Keratinocyte (primary cell): ENCODE measurements around the gene SLC38A4. TPM values are rescaled to one million over a fixed set of nuclear protein-coding genes. Genes with fewer than 3 reads are reported as not detected.
A peak's percentile ranks its signal among the peaks of the same experiment; 100 is the strongest.

ENCODE experiments used
- DNase-seq: peaks from one replicate; pipeline ENCODE4 v3.0.0-alpha.2; 2011; ENCODE audit warnings: low read depth, missing footprints, low spot score
- FAIRE-seq: peaks from 2 replicates; lab custom pipeline; 2011; peaks lifted over from hg19 to GRCh38; lab: Jason Lieb, UNC
- H2AFZ ChIP-seq: 2 replicates; pipeline ENCODE4 v1.6.0; 2012; ENCODE audit warnings: low read length, control low read depth, inconsistent platforms; ENCODE audit not compliant: control insufficient read depth
- H3K27ac ChIP-seq: 2 replicates; pipeline ENCODE4 v1.5.1; 2011; ENCODE audit warnings: low read length; ENCODE audit not compliant: control insufficient read depth, insufficient read depth
- H3K27me3 ChIP-seq: 3 replicates; pipeline ENCODE4 v1.6.0; 2011; ENCODE audit warnings: low read length; ENCODE audit not compliant: control insufficient read depth, insufficient read depth; ENCODE audit errors: extremely low read depth
- H3K36me3 ChIP-seq, 2 experiments: 2 replicates in 1 of 2; 3 replicates in 1 of 2; pipeline ENCODE4 v1.5.1; 2011; ENCODE audit warnings: low read length in 2 of 2, mild to moderate bottlenecking in 1 of 2; ENCODE audit not compliant: control insufficient read depth in 2 of 2, insufficient read depth in 2 of 2; ENCODE audit errors: extremely low read depth in 1 of 2
- H3K4me1 ChIP-seq: 3 replicates; pipeline ENCODE4 v1.5.1; 2011; ENCODE audit warnings: low read length; ENCODE audit not compliant: control insufficient read depth, insufficient read depth; ENCODE audit errors: extremely low read depth
- H3K4me2 ChIP-seq: 3 replicates; pipeline ENCODE4 v1.6.0; 2011; ENCODE audit warnings: low read depth, low read length; ENCODE audit not compliant: control insufficient read depth, insufficient read depth; ENCODE audit errors: extremely low read depth
- H3K4me3 ChIP-seq, 3 experiments: fragments of 200-600 bp in 1 of 3; sonication (generic) in 1 of 3; 2 replicates in 2 of 3; 3 replicates in 1 of 3; pipeline ENCODE4 v1.5.1; 2011 to 2016; ENCODE audit warnings: low read length in 3 of 3, mild to moderate bottlenecking in 3 of 3, control low read depth in 2 of 3, inconsistent platforms in 1 of 3, low read depth in 1 of 3, mixed read lengths in 1 of 3, mixed run types in 1 of 3, moderate library complexity in 1 of 3; ENCODE audit not compliant: control insufficient read depth in 2 of 3, insufficient read depth in 2 of 3; ENCODE audit errors: extremely low read depth in 1 of 3
- H3K79me2 ChIP-seq: 2 replicates; pipeline ENCODE4 v1.6.0; 2012; ENCODE audit warnings: low read length; ENCODE audit not compliant: control insufficient read depth, insufficient read depth
- H3K9ac ChIP-seq: 3 replicates; pipeline ENCODE4 v1.6.0; 2011; ENCODE audit warnings: low read length; ENCODE audit not compliant: control insufficient read depth, insufficient read depth; ENCODE audit errors: extremely low read depth
- H3K9me1 ChIP-seq: 3 replicates; pipeline ENCODE4 v1.6.0; 2011; ENCODE audit warnings: low read length; ENCODE audit not compliant: control insufficient read depth, insufficient read depth; ENCODE audit errors: extremely low read depth
- H3K9me3 ChIP-seq: 2 replicates; pipeline ENCODE4 v1.5.1; 2012; ENCODE audit warnings: low read depth, low read length; ENCODE audit not compliant: control insufficient read depth
- H4K20me1 ChIP-seq: 3 replicates; pipeline ENCODE4 v1.6.0; 2011; ENCODE audit warnings: low read length; ENCODE audit not compliant: control insufficient read depth, insufficient read depth; ENCODE audit errors: extremely low read depth
- CTCF ChIP-seq, 3 experiments: IDR thresholded peaks in 1 of 3; conservative IDR thresholded peaks in 1 of 3; optimal IDR thresholded peaks in 1 of 3; 2 replicates in 2 of 3; 3 replicates in 1 of 3; pipeline versions ENCODE3 to v1.5.1; 2011; ENCODE audit warnings: low read length in 3 of 3, mild to moderate bottlenecking in 3 of 3, moderate library complexity in 2 of 3, control low read depth in 1 of 3, inconsistent platforms in 1 of 3; ENCODE audit not compliant: insufficient read depth in 2 of 3; ENCODE audit errors: extremely low read depth in 1 of 3
- EZH2 ChIP-seq: IDR thresholded peaks from one replicate; pipeline ENCODE4 v1.6.1; 2012; ENCODE audit warnings: inconsistent platforms, mild to moderate bottlenecking, low read length, moderate library complexity
- dilution Hi-C: fragments of 300-500 bp; cut with MboI; formaldehyde crosslinking; loops from one replicate; pipeline ENCODE4 v1.7.0; 2020; ENCODE audit warnings: low sequenced_read_pairs; ENCODE audit not compliant: extremely low pct_ligation_motif_present
- polyA plus RNA-seq, 5 experiments: library from polyadenylated mRNA; depleted of rRNA in 3 of 5; stranded (reverse) in 3 of 5; stranded (forward) in 1 of 5; unstranded in 1 of 5; fragments of >200 nt; gene quantifications; 1 replicate in 1 of 5; 2 replicates in 3 of 5; 3 replicates in 1 of 5; pipeline versions ENCODE4 v1.2.1 to v1.2.3, GENCODE V29; 2011 to 2012; ENCODE audit warnings: missing spikeins in 2 of 5, low read depth in 1 of 5, low replicate concordance in 1 of 5

SLC38A4 gene
- polyA plus RNA-seq, 1 donor (not counting 4 experiments of a cell fraction or from before 2014, with no cell fraction given) = 0.37 TPM

GRCh38 chr12:46725332-46725731, 100.5 kb downstream of the SLC38A4 start:
- no peaks in the 10 kb centered on the region for H3K9me3 ChIP-seq
- dilution Hi-C loops = no loop called here
- FAIRE-seq (no peak), DNase-seq (no peak)
- H4K20me1 ChIP-seq = no peaks in the 10 kb centered on the region
- no peaks in the 10 kb centered on the region for H3K27me3 ChIP-seq
- TF ChIP-seq CTCF (optimal IDR thresholded peaks at IDR 0.05 in 1 of 3, IDR thresholded peaks at IDR 0.05 in 1 of 3, conservative IDR thresholded peaks at IDR 0.05 in 1 of 3; ENCODE audit: extremely low read depth in 1 of 3, insufficient read depth in 2 of 3, low read length in 3 of 3) (no peak), EZH2 (no peak)
- peak overlapping the region; percentile 37 for H2AFZ ChIP-seq
- H3K9me1 ChIP-seq = no peaks in the 10 kb centered on the region
- no peak overlapping the region for H3K27ac ChIP-seq
- H3K4me1 ChIP-seq = no peaks in the 10 kb centered on the region
- no peak overlapping the region for H3K9ac ChIP-seq
- peak overlapping the region; percentile 40 for H3K4me2 ChIP-seq
- no peaks in the 10 kb centered on the region for H3K79me2 ChIP-seq
- H3K4me3 ChIP-seq = no peak overlapping the region
- H3K36me3 ChIP-seq = no peaks in the 10 kb centered on the region

GRCh38 chr12:46723629-46724419, 102.0 kb downstream of the SLC38A4 start:
- dilution Hi-C loops = no loop called here
- FAIRE-seq = no peak
- no peak for TF ChIP-seq CTCF (optimal IDR thresholded peaks at IDR 0.05 in 1 of 3, IDR thresholded peaks at IDR 0.05 in 1 of 3, conservative IDR thresholded peaks at IDR 0.05 in 1 of 3; ENCODE audit: extremely low read depth in 1 of 3, insufficient read depth in 2 of 3, low read length in 3 of 3)
- no peak for TF ChIP-seq EZH2
- Histone ChIP-seq H3K4me1 (no peaks in the 10 kb centered on the region), H3K4me2 (no peak overlapping the region), H3K4me3 (no peak overlapping the region), H3K27me3 (no peaks in the 10 kb centered on the region), H3K9ac (no peak overlapping the region), H3K36me3 (no peaks in the 10 kb centered on the region), H3K79me2 (no peaks in the 10 kb centered on the region), H3K9me1 (no peaks in the 10 kb centered on the region), H4K20me1 (no peaks in the 10 kb centered on the region), H3K27ac (no peak overlapping the region), H2AFZ (no peak overlapping the region), H3K9me3 (no peaks in the 10 kb centered on the region)
- no peak for DNase-seq
